ENCODE data around the gene WDR64.

The WDR64 gene

GRCh38 chr1:241738284-241739078, 86.4 kb downstream of the WDR64 start:
- DNase-seq (ENCODE audit: low read depth in 2 of 2), result no peak

GRCh38 chr1:241742084-241742483, 90.0 kb downstream of the WDR64 start:
- no peak for DNase-seq (ENCODE audit: low read depth in 2 of 2)

GRCh38 chr1:241744591-241744990, 92.5 kb downstream of the WDR64 start:
- DNase-seq (ENCODE audit: low read depth in 2 of 2), result no peak

GRCh38 chr1:241747992-241748391, 95.9 kb downstream of the WDR64 start:
- no peak for DNase-seq (ENCODE audit: low read depth in 2 of 2)

- DNase-seq (ENCODE audit: low read depth in 2 of 2), result no peak
Measured at GRCh38 chr1:241749041-241749944, 97.2 kb downstream of the WDR64 start.

GRCh38 chr1:241749945-241750695, 98.0 kb downstream of the WDR64 start:
- DNase-seq (ENCODE audit: low read depth in 2 of 2), result no peak

- no peak for DNase-seq (ENCODE audit: low read depth in 2 of 2)
Measured at GRCh38 chr1:241751524-241751923, 99.4 kb downstream of the WDR64 start.

- DNase-seq (ENCODE audit: low read depth in 2 of 2), result no peak
Measured at GRCh38 chr1:241762713-241763339, 110.7 kb downstream of the WDR64 start.

GRCh38 chr1:241765390-241765789, 113.3 kb downstream of the WDR64 start:
- no peak for DNase-seq (ENCODE audit: low read depth in 2 of 2)

- DNase-seq (ENCODE audit: low read depth in 2 of 2), result no peak
Measured at GRCh38 chr1:241767737-241768136, 115.7 kb downstream of the WDR64 start.

- no peak for DNase-seq (ENCODE audit: low read depth in 2 of 2)
Measured at GRCh38 chr1:241770115-241770514, 118.0 kb downstream of the WDR64 start.

- no peak for DNase-seq (ENCODE audit: low read depth in 2 of 2)
Measured at GRCh38 chr1:241771117-241771516, 119.0 kb downstream of the WDR64 start.

- no peak for DNase-seq (ENCODE audit: low read depth in 2 of 2)
Measured at GRCh38 chr1:241772932-241773500, 120.9 kb downstream of the WDR64 start.

GRCh38 chr1:241773991-241774390, 121.9 kb downstream of the WDR64 start:
- no peak for DNase-seq (ENCODE audit: low read depth in 2 of 2)

- no peak for DNase-seq (ENCODE audit: low read depth in 2 of 2)
Measured at GRCh38 chr1:241775021-241775420, 122.9 kb downstream of the WDR64 start.

GRCh38 chr1:241776911-241777310, 124.8 kb downstream of the WDR64 start:
- DNase-seq (ENCODE audit: low read depth in 2 of 2), result no peak

- no peak for DNase-seq (ENCODE audit: low read depth in 2 of 2)
Measured at GRCh38 chr1:241778117-241778516, 126.0 kb downstream of the WDR64 start.

GRCh38 chr1:241779897-241780296, 127.8 kb downstream of the WDR64 start:
- no peak for DNase-seq (ENCODE audit: low read depth in 2 of 2)

- DNase-seq (ENCODE audit: low read depth in 2 of 2), result no peak
Measured at GRCh38 chr1:241782396-241782795, 130.3 kb downstream of the WDR64 start.

- DNase-seq (ENCODE audit: low read depth in 2 of 2), result no peak
Measured at GRCh38 chr1:241787691-241788090, 135.6 kb downstream of the WDR64 start.

- no peak for DNase-seq (ENCODE audit: low read depth in 2 of 2)
Measured at GRCh38 chr1:241789061-241789460, 137.0 kb downstream of the WDR64 start.

Data from stimulated activated CD8-positive, alpha-beta memory T cell treated with anti-CD3 and anti-CD28 coated beads, Interleukin-15, amount 100 ng/mL, for 4 hours (primary cell).